GM08714 (cell line): ENCODE results near the gene POM121L12.

Experiments used
- H3K4me3 ChIP-seq: fragments of 200-500 bp; sonication (Bioruptor generic); 2 replicates; pipeline ENCODE4 v1.5.1; 2014; ENCODE audit warnings: mild to moderate bottlenecking, low read length, inconsistent platforms
- ZNF274 ChIP-seq: IDR thresholded peaks from 2 replicates; pipeline ENCODE4 v1.6.1; 2012; ENCODE audit warnings: mild to moderate bottlenecking, low read depth, low read length

The POM121L12 gene

DNA sequence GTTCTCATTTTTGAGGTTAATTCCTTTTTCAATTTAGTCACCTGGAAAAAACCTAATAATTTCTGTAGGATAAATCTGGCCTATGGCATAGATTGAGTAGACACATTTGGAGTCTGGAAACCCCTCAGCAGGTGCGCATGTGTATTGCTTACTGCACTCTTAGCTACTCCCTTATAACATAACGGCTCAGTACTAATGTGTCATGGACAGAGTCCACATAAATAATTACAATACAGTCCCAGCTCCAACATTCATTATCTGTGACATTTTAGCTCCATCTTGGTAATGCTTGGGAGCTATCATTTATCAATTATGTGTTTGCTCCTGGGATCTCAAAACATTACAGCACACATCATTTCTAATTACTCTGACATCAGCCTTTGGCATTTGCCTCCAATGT lies 33.2 kb downstream of the POM121L12 start:
- no peak for TF ChIP-seq ZNF274

GRCh38 chr7:53070883-53071282 lies 35.5 kb downstream of the POM121L12 start:
- H3K4me3 ChIP-seq, result no peak overlapping the region
- TF ChIP-seq ZNF274, result no peak

More for the DNA sequence above, 33.2 kb downstream of the POM121L12 start:
- no peak overlapping the region for H3K4me3 ChIP-seq
